NCI-H524 (cell line): ENCODE results near the gene ZNF608.

Source experiments
- DNase-seq, 2 experiments: peaks; one replicate each; lab custom pipeline; 2025; lab: John Stamatoyannopoulos, UW

The ZNF608 gene, protein sequence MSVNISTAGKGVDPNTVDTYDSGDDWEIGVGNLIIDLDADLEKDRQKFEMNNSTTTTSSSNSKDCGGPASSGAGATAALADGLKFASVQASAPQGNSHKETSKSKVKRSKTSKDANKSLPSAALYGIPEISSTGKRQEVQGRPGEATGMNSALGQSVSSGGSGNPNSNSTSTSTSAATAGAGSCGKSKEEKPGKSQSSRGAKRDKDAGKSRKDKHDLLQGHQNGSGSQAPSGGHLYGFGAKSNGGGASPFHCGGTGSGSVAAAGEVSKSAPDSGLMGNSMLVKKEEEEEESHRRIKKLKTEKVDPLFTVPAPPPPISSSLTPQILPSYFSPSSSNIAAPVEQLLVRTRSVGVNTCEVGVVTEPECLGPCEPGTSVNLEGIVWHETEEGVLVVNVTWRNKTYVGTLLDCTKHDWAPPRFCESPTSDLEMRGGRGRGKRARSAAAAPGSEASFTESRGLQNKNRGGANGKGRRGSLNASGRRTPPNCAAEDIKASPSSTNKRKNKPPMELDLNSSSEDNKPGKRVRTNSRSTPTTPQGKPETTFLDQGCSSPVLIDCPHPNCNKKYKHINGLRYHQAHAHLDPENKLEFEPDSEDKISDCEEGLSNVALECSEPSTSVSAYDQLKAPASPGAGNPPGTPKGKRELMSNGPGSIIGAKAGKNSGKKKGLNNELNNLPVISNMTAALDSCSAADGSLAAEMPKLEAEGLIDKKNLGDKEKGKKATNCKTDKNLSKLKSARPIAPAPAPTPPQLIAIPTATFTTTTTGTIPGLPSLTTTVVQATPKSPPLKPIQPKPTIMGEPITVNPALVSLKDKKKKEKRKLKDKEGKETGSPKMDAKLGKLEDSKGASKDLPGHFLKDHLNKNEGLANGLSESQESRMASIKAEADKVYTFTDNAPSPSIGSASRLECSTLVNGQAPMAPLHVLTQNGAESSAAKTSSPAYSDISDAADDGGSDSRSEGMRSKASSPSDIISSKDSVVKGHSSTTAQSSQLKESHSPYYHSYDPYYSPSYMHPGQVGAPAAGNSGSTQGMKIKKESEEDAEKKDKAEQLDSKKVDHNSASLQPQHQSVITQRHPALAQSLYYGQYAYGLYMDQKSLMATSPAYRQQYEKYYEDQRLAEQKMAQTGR (N-terminal part only)

DNA sequence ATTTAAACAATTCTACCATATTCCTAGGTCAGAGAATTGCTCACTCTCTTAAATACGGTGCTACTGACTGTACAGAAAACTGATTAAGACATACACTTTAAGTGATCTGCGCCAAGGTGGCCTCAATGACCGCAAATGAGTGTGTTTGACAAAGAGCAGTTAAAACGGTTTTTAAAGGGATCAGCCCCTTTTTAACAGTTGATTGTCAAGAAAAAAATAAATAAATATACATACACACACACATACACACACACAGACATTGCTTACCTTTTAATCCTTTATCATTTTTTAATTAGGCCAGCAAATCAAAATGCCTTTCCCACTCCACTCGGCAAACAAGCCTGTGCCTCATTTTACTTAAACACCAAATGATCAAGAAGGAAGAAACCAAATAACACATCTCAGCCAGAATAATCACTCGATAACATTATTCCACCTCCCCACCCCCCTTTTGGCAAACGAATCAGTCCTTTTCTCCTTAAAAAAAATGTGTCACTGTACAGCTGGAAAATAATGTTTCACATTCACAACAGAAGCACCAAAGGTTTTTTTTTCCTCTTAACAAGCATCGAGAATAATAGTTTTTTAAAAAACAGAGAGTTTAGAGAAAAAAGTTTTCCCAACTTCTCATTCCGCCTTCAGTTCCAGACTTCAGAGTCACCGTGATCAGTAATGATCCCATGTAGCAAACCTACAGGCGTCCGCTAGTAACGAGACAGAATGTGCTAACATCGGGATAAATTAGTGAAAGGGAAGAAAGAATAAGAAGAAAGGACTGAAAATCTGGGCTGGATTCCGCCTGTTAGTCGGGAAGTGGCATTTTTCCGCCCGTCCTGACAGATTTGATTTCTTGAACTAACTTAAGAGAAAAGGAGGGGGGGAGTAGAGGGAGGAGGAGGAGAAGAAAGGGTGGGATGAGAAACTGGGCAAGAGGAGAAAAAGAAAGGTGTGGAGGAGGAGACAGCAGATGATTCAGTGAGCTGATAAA is at the start of gene ZNF608:
TSS of gene ZNF608 (minus strand) at position 712 of the 988 bp plus-strand sequence. CDS start 1,650 bp downstream, outside the sequence.
- peak; percentile 35 to 60 for DNase-seq

DNA sequence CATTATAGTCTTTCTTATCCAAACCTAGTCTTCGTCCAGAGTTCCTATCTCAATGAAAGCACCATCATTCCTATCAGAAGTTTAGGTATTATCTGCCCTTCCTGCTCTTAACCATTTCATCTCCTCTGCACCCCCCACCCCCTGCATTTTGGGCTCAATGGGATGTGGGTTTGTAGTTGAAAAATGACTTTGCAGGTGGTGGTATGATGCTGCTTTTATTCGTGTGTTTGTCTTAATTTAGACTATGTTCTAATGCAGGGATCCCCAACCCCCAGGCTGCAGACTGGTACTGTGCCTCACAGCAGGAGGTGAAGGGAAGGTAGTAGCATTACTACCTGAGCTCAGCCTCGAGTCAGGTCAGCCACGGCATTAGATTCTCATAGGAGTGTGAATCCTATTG is 49.4 kb upstream of the ZNF608 start:
- DNase-seq, result no peak

DNA sequence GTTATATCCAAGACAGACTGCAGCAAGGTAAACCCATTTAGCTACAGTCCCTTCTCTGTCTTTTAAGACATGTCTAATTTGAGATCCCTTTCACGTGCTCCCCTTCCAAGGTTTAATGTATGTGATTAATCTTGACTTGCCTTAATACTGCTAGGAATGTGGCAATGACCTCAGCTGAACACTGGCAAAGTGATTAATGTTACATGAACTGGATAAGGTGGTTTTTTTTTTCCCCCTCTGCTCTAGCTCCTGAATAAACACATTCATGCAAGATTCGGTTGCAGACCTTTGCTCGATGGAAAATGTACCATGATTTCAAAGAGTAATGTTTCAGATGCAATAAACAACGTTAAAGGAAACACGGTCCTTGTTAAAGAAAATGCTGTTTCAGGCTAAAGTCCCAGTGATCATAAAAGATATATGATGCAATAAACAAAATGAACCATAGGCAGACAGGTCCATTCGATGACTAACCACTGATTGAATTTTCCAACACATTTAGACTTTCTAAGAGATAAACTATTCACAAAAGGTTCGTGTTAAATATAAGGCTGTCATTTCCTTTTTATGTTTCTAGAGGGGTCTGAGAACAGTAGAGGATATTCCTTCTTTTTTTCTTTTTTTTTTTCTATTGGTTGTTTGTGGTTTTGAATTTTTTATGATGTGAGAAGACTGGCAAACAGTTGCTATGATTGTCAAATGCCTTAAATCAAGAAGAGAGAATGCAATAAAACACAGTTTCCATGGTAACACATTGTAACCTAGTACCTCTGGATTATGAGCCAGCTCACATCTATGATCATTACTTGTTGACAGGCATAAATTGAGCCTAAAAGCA is 44.7 kb upstream of the ZNF608 start:
- peak; percentile 21 to 31 for DNase-seq

DNA sequence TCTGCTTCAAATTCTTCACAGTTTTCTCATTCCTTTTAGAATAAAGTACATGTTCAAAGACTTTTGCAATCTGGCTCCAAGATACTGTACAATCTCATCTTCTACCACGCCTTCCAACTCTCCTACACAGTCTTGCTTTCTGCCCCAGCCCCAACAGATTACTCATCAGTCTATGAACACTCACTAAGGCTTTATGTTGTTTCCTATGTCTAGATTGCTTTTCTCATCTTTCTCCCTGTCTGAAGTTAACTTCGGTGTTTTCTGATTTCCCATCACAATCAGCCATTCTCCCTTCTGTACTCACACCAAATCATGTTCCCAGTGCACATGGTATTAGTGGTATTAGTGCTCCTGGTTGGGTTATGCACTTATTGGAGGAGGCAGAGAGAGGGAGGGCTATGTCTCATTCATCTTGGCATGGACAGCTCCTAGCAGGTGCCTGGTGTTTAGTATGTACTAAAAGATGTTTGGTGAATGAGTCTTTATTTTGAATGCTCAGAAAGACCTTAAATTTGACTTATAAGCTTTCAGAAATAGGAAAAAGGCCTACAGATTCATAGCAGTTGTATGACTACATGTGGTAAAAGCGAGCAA is 44.0 kb upstream of the ZNF608 start:
- DNase-seq, result no peak

DNA sequence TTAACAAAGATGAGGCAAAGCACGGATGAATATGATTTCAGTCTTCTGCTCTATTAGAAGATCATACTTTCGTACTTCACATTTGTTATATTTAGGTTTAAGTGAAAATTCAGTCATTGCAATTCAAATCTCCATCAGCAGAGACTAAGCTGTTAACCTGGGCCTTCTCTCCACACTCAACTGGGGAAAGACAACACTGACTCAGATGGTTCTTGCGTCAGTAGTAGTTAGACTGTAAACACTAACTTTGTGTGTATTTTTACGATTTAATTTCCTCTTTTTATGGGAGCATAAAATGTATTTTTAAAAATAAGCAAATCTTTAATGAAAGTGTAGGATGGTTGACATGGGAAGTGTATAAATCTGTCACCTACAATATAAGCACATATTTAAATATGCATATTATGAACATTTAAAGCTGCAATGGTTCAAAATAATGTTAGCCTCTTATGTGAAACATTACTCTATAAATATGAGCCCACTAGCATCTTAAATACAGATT is 42.7 kb upstream of the ZNF608 start:
- no peak for DNase-seq

DNA sequence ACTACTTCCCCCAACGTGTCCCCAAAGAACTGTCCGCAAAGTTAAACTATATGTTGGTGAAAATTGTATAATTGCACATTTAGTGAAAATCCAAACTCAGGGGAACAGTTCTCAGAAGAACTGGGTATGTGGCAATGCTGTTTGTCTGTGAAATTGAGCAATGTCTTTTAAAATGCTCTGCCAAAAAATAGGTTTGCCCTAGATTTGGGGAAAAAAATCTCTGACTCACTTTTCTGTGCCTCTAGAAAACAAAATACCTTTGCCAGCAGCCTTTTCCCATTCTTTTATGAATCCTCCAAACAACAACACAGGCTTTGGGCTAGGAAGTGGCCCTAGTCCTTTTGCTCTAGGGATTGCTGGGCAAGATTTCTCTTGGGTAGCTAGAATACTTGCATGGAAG is 37.4 kb upstream of the ZNF608 start:
- no peak for DNase-seq

DNA sequence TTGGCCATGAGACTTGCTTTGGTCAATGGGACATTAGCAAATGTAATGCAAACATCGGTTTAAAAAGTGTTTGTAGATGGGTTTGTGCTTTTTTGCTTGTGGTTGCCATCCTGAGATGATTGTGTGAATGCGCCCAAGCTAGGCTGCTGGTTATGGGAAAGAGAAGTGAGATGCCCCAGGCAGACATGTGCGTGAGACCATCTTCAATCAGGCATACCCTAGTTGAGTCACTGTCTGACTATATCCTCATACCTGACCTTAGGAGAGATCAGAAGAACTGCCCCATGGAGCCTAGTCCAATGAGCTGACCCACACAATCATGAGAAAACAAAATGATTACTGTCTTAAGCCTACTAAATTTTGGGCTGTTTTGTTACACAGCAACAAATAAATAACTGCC is 36.8 kb upstream of the ZNF608 start:
- no peak for DNase-seq

DNA sequence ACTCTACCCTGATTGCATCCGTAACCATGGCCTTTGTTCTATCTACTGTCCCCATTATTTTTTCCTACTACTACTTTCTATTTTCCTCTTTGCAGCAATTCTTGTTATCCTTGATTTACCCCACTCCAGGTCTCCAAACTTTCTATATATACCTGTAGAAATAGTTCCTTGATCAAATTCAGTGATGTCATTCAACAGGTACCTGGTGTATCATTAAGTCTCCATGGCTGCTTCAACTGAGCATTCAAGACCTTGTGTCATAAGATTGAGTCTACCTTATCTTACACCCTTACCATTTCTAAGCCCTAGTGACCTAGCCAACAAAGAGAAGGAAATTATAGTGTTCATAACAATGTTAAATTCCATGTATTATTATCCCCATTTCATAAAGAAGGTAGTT is 35.8 kb upstream of the ZNF608 start:
- no peak for DNase-seq

DNA sequence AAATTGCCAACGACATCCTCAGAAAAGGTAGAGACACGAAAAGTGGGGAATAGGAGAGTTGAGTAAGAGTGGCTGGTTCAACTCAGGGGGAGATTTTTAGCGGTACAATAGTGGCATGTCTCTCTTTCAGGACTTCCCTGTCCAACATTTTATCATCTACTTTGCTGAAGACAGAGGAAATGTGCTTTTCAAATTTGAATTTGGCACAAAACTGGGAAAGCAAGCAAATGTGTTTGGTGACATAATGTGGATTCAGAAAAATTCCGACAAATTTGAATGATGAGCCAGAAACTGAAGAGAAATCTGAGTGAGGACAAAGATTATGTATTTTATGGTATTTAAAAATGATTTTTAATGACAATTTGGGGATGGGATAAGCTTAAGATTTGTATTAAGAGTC is 33.6 kb upstream of the ZNF608 start:
- no peak for DNase-seq

DNA sequence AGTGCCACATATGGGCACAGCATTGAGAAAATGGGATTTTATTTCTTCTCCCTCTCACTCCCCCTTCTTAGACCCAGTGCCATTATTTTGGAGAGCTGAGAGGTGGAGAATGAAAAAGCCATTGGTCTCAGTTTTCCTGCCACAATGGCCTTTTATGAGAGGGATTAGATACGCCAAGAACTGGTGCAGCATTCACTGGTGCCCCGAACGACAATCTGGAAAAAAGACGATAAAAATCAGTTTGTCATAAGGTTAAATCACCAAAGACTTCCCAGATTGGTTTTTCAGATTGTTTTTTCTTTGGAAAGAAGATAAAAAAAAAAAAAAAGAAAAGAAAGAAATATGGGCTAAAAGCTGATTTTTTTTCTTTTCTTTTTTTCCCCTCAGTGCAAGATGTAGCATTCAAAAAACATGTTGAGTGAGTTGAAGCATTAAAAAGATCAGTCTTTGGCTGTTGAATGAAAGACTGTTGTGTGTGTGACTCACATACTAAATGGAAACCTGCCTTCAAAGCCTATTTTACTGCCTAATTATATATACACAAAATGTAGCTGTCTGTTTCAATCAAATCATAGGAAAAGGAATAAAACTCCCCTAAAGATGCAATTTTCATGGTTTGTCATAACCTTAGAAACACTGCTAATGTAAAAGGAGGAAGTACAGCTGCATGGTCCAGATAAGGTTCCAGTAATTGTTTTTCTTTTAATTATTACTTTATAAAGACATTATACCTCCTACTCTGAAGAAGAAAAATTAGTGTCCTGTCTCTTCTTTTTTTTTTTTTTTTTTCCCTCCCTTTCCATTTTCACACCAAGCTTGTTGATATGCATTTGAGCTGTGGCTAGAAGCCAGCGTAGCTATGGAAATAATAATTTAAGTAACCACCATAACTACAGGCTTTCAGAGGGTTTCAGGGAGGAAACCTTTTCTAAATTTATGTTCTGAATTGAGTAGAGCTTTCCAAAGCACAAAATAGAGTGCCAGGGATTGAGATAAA is 27.2 kb upstream of the ZNF608 start:
- no peak for DNase-seq

DNA sequence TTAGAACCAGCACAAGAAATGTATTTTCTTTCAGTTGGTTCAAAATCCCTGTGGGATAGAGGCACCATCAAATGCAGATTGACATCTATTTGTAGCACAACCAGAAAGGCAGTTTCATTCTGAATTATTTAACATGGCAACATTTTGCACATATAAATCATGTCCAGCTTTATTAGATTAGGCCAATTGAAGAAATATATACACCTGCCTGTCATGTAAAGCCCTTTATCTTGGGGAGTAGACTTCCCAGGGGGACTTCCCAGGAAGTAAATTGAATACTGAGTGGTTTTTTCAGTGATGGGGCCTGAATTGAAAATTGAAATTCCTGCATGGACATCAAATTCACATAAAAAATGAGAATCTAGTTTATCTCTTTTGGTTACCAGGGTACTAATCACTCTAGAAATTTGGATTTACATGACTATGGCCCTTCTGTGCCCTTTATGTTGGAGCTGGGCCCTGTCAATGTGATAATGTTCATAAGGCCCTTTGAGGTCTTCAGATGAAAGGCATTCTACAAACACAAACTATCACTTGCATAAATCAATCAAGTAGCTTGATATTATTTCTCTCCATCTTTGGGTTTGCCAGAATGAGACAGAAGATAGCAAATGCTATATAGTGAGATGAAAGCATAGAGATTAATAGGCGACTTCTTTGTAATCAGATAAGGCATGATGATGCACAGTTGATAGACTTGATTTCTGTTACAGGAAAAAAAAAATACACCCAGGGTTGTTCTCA is 26.2 kb upstream of the ZNF608 start:
- DNase-seq, result no peak

DNA sequence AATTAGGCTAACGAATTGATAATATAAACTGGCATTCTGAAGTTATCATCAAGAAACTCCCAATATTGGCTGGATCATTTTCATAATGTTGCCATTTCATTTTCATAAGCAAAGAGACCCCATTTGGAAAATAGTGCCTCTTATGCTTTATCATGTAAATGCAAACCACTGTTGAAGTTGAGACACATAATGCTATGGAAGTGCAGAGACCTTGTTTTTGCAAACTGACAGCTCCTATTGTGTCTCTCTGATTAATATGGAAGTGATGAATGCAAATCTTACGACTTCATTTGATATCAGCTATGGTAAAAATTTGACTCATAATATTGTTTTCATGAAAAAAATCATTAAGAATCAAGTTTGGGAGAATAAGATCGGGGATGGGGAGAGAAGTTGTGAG is 25.3 kb upstream of the ZNF608 start:
- no peak for DNase-seq

DNA sequence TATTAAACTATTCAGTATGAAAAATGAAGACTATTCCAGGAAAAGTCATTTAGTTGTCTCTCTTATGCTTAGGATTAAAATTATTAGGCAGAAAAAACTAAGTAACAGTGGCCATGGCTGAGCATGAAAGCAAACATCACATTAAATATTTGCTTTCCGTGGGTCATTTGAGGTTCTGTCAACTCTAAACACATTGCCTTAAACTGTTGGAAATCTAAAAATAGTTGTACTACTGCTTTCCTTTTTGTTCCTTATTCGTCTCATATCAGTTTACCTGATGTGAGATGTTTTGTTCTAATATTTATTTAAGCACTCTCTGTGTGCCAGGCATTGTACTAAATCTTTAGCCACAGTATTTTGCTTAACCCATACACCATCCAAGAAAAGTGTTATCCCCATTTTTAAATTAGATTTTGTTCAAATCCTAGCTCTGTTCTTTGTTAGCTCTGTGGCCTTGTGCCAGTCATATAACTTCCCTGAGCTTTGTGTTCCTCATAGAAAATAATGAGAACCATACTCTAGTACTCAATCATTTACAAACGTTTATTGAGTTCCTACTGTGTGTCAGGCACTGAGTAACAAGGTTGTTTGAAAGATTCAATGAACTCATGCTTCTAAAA is 18.7 kb upstream of the ZNF608 start:
- no peak for DNase-seq

DNA sequence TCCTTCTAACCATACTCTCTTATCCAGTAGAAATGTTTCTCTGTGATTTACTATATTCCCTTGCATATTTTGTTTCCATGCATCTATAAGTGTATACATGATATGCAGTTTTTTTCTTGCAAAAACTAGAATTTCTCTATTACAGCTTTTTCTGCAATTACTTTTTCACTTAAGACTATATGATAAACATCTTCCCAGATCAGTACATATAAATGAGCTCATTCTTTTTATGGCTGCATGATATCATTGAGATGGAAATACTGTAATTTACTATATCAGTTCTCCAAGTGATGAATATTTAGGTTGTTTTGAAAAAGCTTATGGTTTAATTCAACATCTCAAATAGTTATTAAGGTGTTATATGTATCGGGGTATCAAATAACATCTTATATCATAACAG is 18.1 kb upstream of the ZNF608 start:
- no peak for DNase-seq

DNA sequence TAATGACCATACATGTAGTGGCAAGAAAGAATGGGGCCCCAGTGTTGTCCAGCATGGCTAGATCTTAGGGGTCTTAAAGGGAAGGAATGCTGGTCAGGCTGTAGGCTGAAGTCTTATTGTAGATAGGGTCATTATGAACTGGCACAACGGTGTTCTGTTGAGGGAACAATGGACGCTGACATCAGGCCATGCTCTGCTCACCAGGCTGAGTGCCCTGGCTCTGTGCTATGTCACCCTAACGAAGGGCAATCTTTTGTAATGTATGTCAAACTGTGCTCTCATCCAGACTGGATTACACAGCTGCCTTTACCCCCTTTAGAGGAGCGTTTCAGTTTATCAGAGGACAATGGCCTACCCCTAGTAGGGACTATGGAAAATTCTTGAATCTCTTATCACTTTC is 14.6 kb upstream of the ZNF608 start:
- no peak for DNase-seq

DNA sequence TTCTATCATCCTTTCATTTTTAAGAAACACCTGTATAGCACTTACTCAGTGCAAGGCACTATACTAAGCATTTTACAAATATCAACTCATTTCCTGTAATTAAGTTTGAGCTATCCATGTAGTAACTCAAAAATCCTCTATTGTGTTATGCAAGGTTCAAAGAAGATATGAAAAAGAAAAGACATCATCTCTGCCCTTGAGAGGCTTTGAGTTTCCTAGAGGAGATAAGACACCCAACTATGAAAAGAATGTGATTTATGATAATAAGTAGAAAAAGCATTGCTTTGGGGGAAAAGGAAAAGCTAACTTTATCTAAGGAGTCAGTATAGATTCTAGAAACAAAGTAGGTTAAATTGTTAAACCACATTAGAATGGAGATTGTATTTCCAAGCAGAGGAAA is 14.2 kb upstream of the ZNF608 start:
- no peak for DNase-seq

DNA sequence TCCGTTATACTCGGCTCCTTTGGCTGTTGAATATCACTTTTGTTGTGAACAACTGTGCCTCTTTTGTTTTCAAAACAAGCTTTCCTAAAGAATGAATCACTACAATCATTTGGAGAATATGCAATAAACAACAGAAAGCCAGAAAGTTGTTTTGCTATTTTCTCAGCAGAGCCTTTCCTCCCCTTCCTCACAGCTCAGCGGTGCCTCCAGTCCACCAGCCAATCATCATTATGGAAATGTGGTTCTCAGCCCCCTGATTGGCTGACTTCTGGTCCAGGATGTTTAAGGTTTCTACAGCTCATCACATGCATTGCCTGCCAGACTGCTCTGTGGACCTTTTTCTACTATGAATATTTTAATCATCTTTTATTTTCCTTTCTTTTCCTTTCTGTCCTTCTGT is 9.1 kb upstream of the ZNF608 start:
- DNase-seq, result peak; percentile 37 to 63
